ENCODE results near the gene RECK. TPM values are rescaled to one million over a fixed set of nuclear protein-coding genes. Genes with fewer than 3 reads are reported as not detected.

The RECK gene
- total RNA-seq, 3 donors from 2014 or later: 12.7 to 25.6 (median 17.7) TPM

DNA sequence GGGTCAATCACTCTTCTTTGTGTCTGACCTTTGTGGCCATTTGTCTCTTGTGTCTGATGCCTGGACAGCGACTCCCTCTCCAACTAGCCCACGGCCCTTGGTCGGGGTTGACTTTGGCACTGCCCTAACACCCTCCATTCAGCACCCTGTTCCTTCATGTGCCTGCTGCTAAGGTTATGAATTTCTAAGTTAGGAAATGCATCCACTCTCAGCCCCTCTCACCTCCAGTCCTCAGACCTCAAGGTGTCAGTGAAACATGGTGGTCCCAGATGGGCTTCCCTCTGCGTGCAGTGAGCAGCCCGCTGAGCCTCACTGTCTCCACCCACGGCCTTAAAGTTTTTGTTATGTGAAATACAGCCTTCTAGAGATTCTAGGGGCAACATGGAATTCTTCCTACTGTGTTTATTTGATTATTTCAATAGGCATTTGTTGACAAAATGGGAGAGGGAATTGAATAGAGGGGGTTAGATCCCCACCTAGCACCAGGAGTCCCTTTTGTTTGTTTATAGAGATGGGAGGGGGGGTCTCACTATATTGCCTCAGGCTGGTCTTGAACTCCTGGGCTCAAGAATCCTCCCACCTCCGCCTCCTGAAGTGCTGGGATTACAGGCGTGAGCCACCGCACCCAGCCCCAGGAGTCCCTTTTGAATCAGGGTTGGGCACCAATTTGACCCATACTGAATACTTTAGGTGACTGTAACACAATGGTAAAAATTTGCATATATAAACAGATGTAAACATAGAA, 98.2 kb downstream of the RECK start:
- Histone ChIP-seq H3K27me3 (no peaks in the 10 kb centered on the region), H3K27ac (no peak overlapping the region), H3K9me3 (no peaks in the 10 kb centered on the region), H3K4me1 (peaks cover 0 to 3% of the 10 kb centered on the region in 2 donors), H3K36me3 (no peaks in the 10 kb centered on the region), H3K4me3 (no peak overlapping the region)
- intact Hi-C loops (cut with DNase I; ENCODE audit: low total_unique reads): no loop called here
- no peak for DNase-seq (ENCODE audit: low spot score in 2 of 2)
- TF ChIP-seq POLR2A (IDR thresholded peaks at IDR 0.05): no peak

DNA sequence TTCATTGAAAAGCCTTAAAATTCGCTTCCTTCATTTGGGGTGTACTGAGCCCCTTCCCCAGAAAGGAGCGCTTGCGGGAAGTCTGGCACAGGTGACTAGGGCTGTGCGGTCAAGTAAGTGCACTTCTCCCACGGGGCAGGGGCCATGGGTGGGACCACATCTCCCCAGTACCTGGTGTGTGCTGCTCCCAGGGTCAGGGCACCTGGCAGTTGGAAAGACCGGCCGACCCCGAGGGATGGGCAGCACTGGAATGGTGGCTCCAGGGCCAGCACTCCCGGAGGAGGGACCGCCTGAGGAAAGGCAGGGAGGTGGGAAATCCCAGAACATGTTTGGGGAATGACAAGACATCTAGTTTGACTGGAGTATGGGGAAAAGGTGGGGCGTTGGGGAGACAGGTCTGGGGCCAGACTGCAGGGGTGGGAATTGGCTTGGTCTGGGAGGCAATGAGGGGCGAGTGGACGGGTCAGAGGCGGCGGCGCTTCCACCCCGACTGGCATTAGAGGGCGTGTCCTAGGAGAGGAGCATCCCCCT, 99.1 kb downstream of the RECK start:
- intact Hi-C loops (cut with DNase I; ENCODE audit: low total_unique reads): no loop called here
- Histone ChIP-seq H3K27me3 (no peaks in the 10 kb centered on the region), H3K27ac (peak overlapping the region; percentile 64 to 81), H3K4me1 (peaks cover 0 to 3% of the 10 kb centered on the region in 2 donors), H3K4me3 (peak overlapping the region; percentile 77 to 87 (median 83)), H3K36me3 (no peaks in the 10 kb centered on the region), H3K9me3 (no peaks in the 10 kb centered on the region)
- TF ChIP-seq, protein P1, sequence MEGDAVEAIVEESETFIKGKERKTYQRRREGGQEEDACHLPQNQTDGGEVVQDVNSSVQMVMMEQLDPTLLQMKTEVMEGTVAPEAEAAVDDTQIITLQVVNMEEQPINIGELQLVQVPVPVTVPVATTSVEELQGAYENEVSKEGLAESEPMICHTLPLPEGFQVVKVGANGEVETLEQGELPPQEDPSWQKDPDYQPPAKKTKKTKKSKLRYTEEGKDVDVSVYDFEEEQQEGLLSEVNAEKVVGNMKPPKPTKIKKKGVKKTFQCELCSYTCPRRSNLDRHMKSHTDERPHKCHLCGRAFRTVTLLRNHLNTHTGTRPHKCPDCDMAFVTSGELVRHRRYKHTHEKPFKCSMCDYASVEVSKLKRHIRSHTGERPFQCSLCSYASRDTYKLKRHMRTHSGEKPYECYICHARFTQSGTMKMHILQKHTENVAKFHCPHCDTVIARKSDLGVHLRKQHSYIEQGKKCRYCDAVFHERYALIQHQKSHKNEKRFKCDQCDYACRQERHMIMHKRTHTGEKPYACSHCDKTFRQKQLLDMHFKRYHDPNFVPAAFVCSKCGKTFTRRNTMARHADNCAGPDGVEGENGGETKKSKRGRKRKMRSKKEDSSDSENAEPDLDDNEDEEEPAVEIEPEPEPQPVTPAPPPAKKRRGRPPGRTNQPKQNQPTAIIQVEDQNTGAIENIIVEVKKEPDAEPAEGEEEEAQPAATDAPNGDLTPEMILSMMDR (IDR thresholded peaks at IDR 0.05): no peak
- no peak for TF ChIP-seq POLR2A (IDR thresholded peaks at IDR 0.05)
- TF ChIP-seq POLR2AphosphoS5 (IDR thresholded peaks at IDR 0.05): no peak
- DNase-seq (ENCODE audit: low spot score in 2 of 2): no peak

DNA sequence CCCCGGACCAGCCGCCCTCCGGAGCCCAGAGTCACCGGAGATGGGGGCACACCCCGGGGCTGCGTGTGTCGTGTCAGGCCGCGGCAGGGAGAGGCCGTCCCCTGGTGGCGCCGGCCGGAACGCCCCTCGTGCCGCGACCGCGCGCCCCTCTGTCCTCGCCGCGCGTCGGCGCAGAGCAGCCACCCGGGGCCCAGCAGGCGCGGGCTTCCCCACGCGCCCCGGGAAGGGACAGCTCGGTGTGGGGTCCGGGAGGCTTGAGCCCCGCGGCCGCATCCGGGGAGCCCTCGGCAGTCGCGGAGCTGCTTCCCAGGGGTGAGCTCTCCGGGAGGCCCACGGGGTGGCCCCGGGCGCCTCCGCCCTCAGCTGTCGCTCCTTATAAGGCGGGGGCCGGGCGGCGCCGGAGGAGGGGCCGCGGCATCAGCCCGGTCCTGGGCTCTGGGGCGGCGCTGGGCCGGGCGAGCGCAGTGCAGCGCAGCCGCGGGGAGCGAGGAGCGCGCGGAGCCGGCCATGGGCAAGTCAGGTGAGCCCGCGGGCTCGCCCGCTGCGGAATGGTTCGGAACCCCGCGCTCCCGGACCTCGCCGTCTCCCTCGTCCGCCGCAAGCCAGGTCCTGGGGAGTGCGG, 99.7 kb downstream of the RECK start, which contains the start of gene GLIPR2:
Gene GLIPR2 (plus strand): TSS at position 462 of the 622 bp plus-strand sequence. CDS start 46 bp downstream, at position 508.
- H3K4me1 ChIP-seq: peaks cover 0 to 4% of the 10 kb centered on the region in 2 donors
- peak in 1 of 2 donors; percentile 38 for DNase-seq (ENCODE audit: low spot score in 2 of 2)

DNA sequence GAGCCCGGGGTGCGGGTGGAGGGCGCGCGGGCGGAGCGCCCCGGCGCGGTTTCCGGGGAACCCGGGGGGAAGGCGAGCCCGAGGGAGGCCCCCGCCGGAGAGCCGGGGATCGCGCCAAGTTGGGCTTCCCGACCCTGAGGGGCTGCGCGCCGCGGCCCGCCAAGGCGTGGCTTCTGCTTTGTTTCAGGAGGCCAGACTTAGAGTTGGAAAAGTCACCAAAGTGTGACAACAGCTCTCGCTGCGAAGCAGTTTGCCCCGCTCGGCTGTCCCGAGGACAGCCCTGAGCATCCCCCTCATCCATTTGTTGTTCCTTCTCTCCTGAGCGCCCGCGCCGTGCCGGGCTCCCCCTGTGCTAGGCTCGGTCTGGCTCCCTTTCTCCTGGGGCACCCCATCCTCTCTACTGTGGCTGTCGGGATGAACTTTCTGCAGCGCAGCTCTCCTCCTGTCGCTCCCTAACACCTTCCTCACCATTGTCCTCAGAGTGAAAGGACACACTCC, 100.2 kb downstream of the RECK start:
- Histone ChIP-seq H3K9me3 (no peaks in the 10 kb centered on the region), H3K36me3 (no peaks in the 10 kb centered on the region), H3K4me1 (peaks cover 0 to 9% of the 10 kb centered on the region in 2 donors), H3K4me3 (peak overlapping the region; percentile 77 to 87 (median 83)), H3K27ac (peak overlapping the region; percentile 64 to 81), H3K27me3 (no peaks in the 10 kb centered on the region)
- intact Hi-C loops (cut with DNase I; ENCODE audit: low total_unique reads): no loop called here
- no peak for TF ChIP-seq POLR2AphosphoS5 (IDR thresholded peaks at IDR 0.05)
- TF ChIP-seq POLR2A (IDR thresholded peaks at IDR 0.05): no peak
- TF ChIP-seq, protein P1 (IDR thresholded peaks at IDR 0.05): no peak
- no peak for DNase-seq (ENCODE audit: low spot score in 2 of 2)

More for the DNA sequence above, 99.7 kb downstream of the RECK start, which contains the start of gene GLIPR2:
- H3K27me3 ChIP-seq: no peaks in the 10 kb centered on the region
- peak within 1 kb of the TSS; percentile 64 to 81 for H3K27ac ChIP-seq
- intact Hi-C loops (cut with DNase I; ENCODE audit: low total_unique reads): no loop called here
- H3K4me3 ChIP-seq: peak within 1 kb of the TSS; percentile 77 to 87 (median 83)
- H3K9me3 ChIP-seq: no peaks in the 10 kb centered on the region
- TF ChIP-seq, protein P1 (IDR thresholded peaks at IDR 0.05): no peak
- TF ChIP-seq POLR2A (IDR thresholded peaks at IDR 0.05) (no peak), POLR2AphosphoS5 (IDR thresholded peaks at IDR 0.05) (no peak)
- no peaks in the 10 kb centered on the region for H3K36me3 ChIP-seq

DNA sequence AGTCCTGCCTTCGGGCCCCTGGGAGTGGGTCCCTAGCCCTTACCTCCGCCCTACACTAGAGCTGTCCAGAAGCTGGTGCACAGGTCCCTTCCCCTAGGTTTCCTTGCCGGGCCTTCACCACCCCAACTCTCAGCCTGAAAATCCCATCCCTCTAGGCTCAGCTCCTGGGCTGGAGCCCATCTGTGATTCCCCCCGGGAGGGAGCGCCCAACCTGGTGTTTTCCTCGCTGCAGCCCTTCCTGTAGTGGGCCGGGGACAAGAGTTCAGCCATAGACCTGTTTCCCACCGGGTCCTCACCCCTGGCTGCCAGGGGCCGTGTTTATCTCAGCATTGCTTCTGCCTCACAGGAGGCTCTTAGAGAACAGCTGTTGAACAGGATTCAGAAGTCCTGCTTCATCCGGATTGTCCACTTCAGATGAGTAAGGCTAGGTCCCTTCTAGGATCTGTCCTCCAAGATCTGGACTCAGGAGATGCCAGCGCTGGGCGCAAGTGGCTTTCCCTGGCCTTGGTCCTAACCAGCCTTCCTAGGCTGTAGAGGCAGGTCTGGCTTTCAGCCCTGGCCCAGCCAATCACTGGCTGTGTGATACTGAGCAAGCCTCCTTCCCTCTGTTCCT, 100.8 kb downstream of the RECK start:
- intact Hi-C loops (cut with DNase I; ENCODE audit: low total_unique reads): no loop called here
- peaks cover 0 to 15% of the 10 kb centered on the region in 2 donors for H3K4me1 ChIP-seq
- TF ChIP-seq POLR2AphosphoS5 (IDR thresholded peaks at IDR 0.05) (no peak), POLR2A (IDR thresholded peaks at IDR 0.05) (no peak)
- TF ChIP-seq, protein P1 (IDR thresholded peaks at IDR 0.05): no peak
- H3K9me3 ChIP-seq: no peaks in the 10 kb centered on the region
- DNase-seq (ENCODE audit: low spot score in 2 of 2): no peak
- no peaks in the 10 kb centered on the region for H3K36me3 ChIP-seq
- H3K27ac ChIP-seq: peak overlapping the region; percentile 55 to 64
- peak overlapping the region; percentile 77 to 87 (median 83) for H3K4me3 ChIP-seq
- H3K27me3 ChIP-seq: no peaks in the 10 kb centered on the region

Data from breast epithelium (tissue), 4 donors.